Choroid plexus epithelial cell (primary cell): Measurements from ENCODE around the gene ATF6.
A peak's percentile ranks its signal among the peaks of the same experiment; 100 is the strongest.

Source experiments
- DNase-seq: peaks from one replicate; pipeline ENCODE4 v3.0.0-alpha.2; 2010; ENCODE audit warnings: low read depth
- H3K4me3 ChIP-seq: 2 replicates; pipeline ENCODE4 v1.5.1; 2011; ENCODE audit warnings: low read depth, mild to moderate bottlenecking, control low read depth, low read length, moderate library complexity
- CTCF ChIP-seq: conservative IDR thresholded peaks from 2 replicates; pipeline ENCODE4 v1.5.1; 2011; ENCODE audit warnings: low read depth, mild to moderate bottlenecking, control low read depth, inconsistent platforms, low read length, moderate library complexity

Gene ATF6

GRCh38 chr1:161736335-161736969 is 29.7 kb upstream of the ATF6 start:
- no peak for DNase-seq
- H3K4me3 ChIP-seq, result no peak overlapping the region

GRCh38 chr1:161737625-161738024 is 28.5 kb upstream of the ATF6 start:
- no peak for DNase-seq
- TF ChIP-seq CTCF, result no peak
- no peak overlapping the region for H3K4me3 ChIP-seq

More at GRCh38 chr1:161736335-161736969, 29.7 kb upstream of the ATF6 start:
- no peak for TF ChIP-seq CTCF

- H3K4me3 ChIP-seq, result no peak overlapping the region
- peak; percentile 91 for DNase-seq
- TF ChIP-seq CTCF, result peak; percentile 71
Measured at GRCh38 chr1:161738627-161739287, 27.4 kb upstream of the ATF6 start.

GRCh38 chr1:161739865-161740566 is 26.1 kb upstream of the ATF6 start:
- no peak overlapping the region for H3K4me3 ChIP-seq
- DNase-seq, result no peak

GRCh38 chr1:161740921-161741320 is 25.2 kb upstream of the ATF6 start:
- DNase-seq, result no peak
- no peak overlapping the region for H3K4me3 ChIP-seq
- TF ChIP-seq CTCF, result no peak

More at GRCh38 chr1:161739865-161740566, 26.1 kb upstream of the ATF6 start:
- TF ChIP-seq CTCF, result no peak

GRCh38 chr1:161743231-161743630 is 22.9 kb upstream of the ATF6 start:
- no peak for TF ChIP-seq CTCF
- H3K4me3 ChIP-seq, result no peak overlapping the region
- no peak for DNase-seq
